RWPE1 (cell line): ENCODE data around the gene ABHD17A.

Source experiments
- CTCF ChIA-PET: fragments of 350-600 bp; sonication (Branson Sonifier 250); formaldehyde crosslinking; extraction: SDS; loops from one replicate; lab custom pipeline; 2021; lab: Yijun Ruan, JAX
- POLR2A ChIA-PET: fragments of 400-600 bp; formaldehyde crosslinking; extraction: SDS; loops from one replicate; lab custom pipeline; 2020; ENCODE audit warnings: antibody characterized with exemption; ENCODE audit not compliant: low non-redundant PET; lab: Yijun Ruan, JAX
- DNase-seq: peaks from one replicate; pipeline ENCODE4 v3.0.0; 2012; ENCODE audit warnings: low spot score
- H3K27ac ChIP-seq: fragments of 450-650 bp; 2 replicates; pipeline ENCODE4 v1.5.1; 2017
- TF ChIP-seq, protein P1 (sequence below): fragments of 450-650 bp; conservative IDR thresholded peaks from 2 replicates; pipeline ENCODE4 v1.5.1; 2017; ENCODE audit warnings: low read depth, mild to moderate bottlenecking

Gene ABHD17A

GRCh38 chr19:1828279-1829238, 56.7 kb downstream of the ABHD17A start:
- peak overlapping the region; percentile 47 for H3K27ac ChIP-seq
- ChIA-PET POLR2A (interaction anchor here (0.6 kb wide), 1 partner anchor 132 kb away, joined by 3 read pairs; no protein-coding TSS in a partner anchor), CTCF (no interaction called here)
- TF ChIP-seq, protein P1, sequence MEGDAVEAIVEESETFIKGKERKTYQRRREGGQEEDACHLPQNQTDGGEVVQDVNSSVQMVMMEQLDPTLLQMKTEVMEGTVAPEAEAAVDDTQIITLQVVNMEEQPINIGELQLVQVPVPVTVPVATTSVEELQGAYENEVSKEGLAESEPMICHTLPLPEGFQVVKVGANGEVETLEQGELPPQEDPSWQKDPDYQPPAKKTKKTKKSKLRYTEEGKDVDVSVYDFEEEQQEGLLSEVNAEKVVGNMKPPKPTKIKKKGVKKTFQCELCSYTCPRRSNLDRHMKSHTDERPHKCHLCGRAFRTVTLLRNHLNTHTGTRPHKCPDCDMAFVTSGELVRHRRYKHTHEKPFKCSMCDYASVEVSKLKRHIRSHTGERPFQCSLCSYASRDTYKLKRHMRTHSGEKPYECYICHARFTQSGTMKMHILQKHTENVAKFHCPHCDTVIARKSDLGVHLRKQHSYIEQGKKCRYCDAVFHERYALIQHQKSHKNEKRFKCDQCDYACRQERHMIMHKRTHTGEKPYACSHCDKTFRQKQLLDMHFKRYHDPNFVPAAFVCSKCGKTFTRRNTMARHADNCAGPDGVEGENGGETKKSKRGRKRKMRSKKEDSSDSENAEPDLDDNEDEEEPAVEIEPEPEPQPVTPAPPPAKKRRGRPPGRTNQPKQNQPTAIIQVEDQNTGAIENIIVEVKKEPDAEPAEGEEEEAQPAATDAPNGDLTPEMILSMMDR = no peak
- DNase-seq = no peak

- DNase-seq = no peak
- POLR2A ChIA-PET = interaction anchor here (0.6 kb wide), 1 partner anchor 131 kb away, joined by 3 read pairs; no protein-coding TSS in a partner anchor
- CTCF ChIA-PET = interaction anchor here (2.4 kb wide), 1 partner anchor 11 kb away, joined by 12 read pairs; no protein-coding TSS in a partner anchor
- H3K27ac ChIP-seq = no peak overlapping the region
- TF ChIP-seq, protein P1 = no peak
Observed at GRCh38 chr19:1827566-1828278, 57.6 kb downstream of the ABHD17A start.
